Activated naive CD4-positive, alpha-beta T cell treated with anti-CD3 and anti-CD28 coated beads for 36 hours (primary cell): ENCODE measurements around the gene ANO9. TPM values are rescaled to one million over a fixed set of nuclear protein-coding genes. Genes with fewer than 3 reads are reported as not detected.
"Not testable (repeated sequence)": the region's sequence is repeated elsewhere in the genome, so short reads cannot be mapped to it uniquely, and the experiment has no call there.

Source experiments
- CTCF ChIA-PET: fragments of 350-600 bp; sonication (Branson Sonifier 250); formaldehyde crosslinking; loops from one replicate; lab custom pipeline; 2021; ENCODE audit warnings: antibody characterized with exemption; lab: Charles Lee
- DNase-seq: peaks from one replicate; pipeline ENCODE4 v3.0.0-alpha.2; 2020
- H3K27ac Mint-ChIP-seq: one replicate; pipeline ENCODE4 v1.8.0; 2021; ENCODE audit warnings: mild to moderate bottlenecking, mixed read lengths
- H3K27me3 Mint-ChIP-seq: one replicate; pipeline ENCODE4 v1.8.0; 2021; ENCODE audit warnings: low read depth, mixed read lengths
- H3K36me3 Mint-ChIP-seq: one replicate; pipeline ENCODE4 v1.8.0; 2021; ENCODE audit warnings: low read depth, mixed read lengths
- H3K4me1 Mint-ChIP-seq: one replicate; pipeline ENCODE4 v1.8.0; 2021; ENCODE audit warnings: low read depth, mixed read lengths
- H3K4me3 Mint-ChIP-seq: one replicate; pipeline ENCODE4 v1.8.0; 2021; ENCODE audit warnings: mild to moderate bottlenecking, moderate library complexity, mixed read lengths
- H3K9me3 Mint-ChIP-seq: one replicate; pipeline ENCODE4 v1.8.0; 2021; ENCODE audit warnings: mixed read lengths
- intact Hi-C: fragments of 100-400 bp; cut with micrococcal nuclease; formaldehyde crosslinking; loops from one replicate; pipeline ENCODE4 v1.15.1; 2023
- total RNA-seq, 2 experiments: library from RNA; stranded (reverse); gene quantifications; one replicate each; pipeline ENCODE4 v1.2.3, GENCODE V29; 2021

ANO9 gene
- total RNA-seq, 2 experiments from 2014 or later, result 28.9 to 31.0 TPM

- DNase-seq, result no peak
- no peaks in the 10 kb centered on the region for H3K9me3 Mint-ChIP-seq
- peaks cover 1% of the 10 kb centered on the region for H3K36me3 Mint-ChIP-seq
- peaks cover 2% of the 10 kb centered on the region for H3K4me1 Mint-ChIP-seq
- CTCF ChIA-PET, result interaction anchor here (0.9 to 2.4 kb wide), 5 partner anchors 9 to 111 kb away, joined by 3 to 21 read pairs (median 4); partner anchors contain the start of gene PTDSS2
- intact Hi-C loops, result loop anchor here (1.0 to 2.0 kb wide), 6 partner anchors 8 to 169 kb away; partner anchors contain the start of gene PHRF1
- no peak overlapping the region for H3K27ac Mint-ChIP-seq
- H3K27me3 Mint-ChIP-seq, result no peaks in the 10 kb centered on the region
- peak overlapping the region; percentile 36 for H3K4me3 Mint-ChIP-seq
Observed at GRCh38 chr11:407651-408123, 34.1 kb downstream of the ANO9 start.

- Mint-ChIP-seq H3K36me3 (peaks cover 1% of the 10 kb centered on the region), H3K27ac (no peak overlapping the region), H3K9me3 (no peaks in the 10 kb centered on the region), H3K4me1 (peaks cover 2% of the 10 kb centered on the region), H3K27me3 (no peaks in the 10 kb centered on the region), H3K4me3 (peak overlapping the region; percentile 58)
- intact Hi-C loops, result loop anchor here (1.0 to 2.0 kb wide), 6 partner anchors 8 to 169 kb away; partner anchors contain the start of gene PHRF1
- peak; percentile 91 for DNase-seq
- CTCF ChIA-PET, result interaction anchor here (0.7 to 2.4 kb wide), 6 partner anchors 10 to 112 kb away, joined by 3 to 21 read pairs (median 4); partner anchors contain the start of gene PTDSS2
Observed at GRCh38 chr11:406796-407650, 34.8 kb downstream of the ANO9 start.

- DNase-seq, result no peak
- H3K36me3 Mint-ChIP-seq, result peaks cover 1% of the 10 kb centered on the region
- CTCF ChIA-PET, result interaction anchor here (1.5 to 2.4 kb wide), 4 partner anchors 10 to 113 kb away, joined by 3 to 21 read pairs (median 6); partner anchors contain the start of gene PTDSS2
- no peaks in the 10 kb centered on the region for H3K27me3 Mint-ChIP-seq
- peak overlapping the region; percentile 58 for H3K4me3 Mint-ChIP-seq
- peaks cover 2% of the 10 kb centered on the region for H3K4me1 Mint-ChIP-seq
- H3K9me3 Mint-ChIP-seq, result no peaks in the 10 kb centered on the region
- intact Hi-C loops, result loop anchor here (2.0 kb wide), 1 partner anchor 137 kb away; no protein-coding TSS in a partner anchor
- no peak overlapping the region for H3K27ac Mint-ChIP-seq
Observed at GRCh38 chr11:405954-406795, 35.6 kb downstream of the ANO9 start.

- Mint-ChIP-seq H3K36me3 (peaks cover 1% of the 10 kb centered on the region), H3K9me3 (no peaks in the 10 kb centered on the region), H3K27me3 (no peaks in the 10 kb centered on the region), H3K27ac (no peak overlapping the region), H3K4me1 (peaks cover 2% of the 10 kb centered on the region), H3K4me3 (peak overlapping the region; percentile 52)
- CTCF ChIA-PET, result interaction anchor here (0.9 to 2.4 kb wide), 2 partner anchors 43 to 44 kb away, joined by 4 to 21 read pairs; partner anchors contain the start of gene PTDSS2
- intact Hi-C loops, result no loop called here
- no peak for DNase-seq
Observed at GRCh38 chr11:405323-405953, 36.4 kb downstream of the ANO9 start.

GRCh38 chr11:404551-405264, 37.1 kb downstream of the ANO9 start:
- DNase-seq, result no peak
- Mint-ChIP-seq H3K9me3 (no peaks in the 10 kb centered on the region), H3K4me1 (peaks cover 2% of the 10 kb centered on the region), H3K36me3 (peaks cover 1% of the 10 kb centered on the region), H3K4me3 (no peak overlapping the region), H3K27me3 (no peaks in the 10 kb centered on the region), H3K27ac (no peak overlapping the region)
- intact Hi-C loops, result no loop called here
- CTCF ChIA-PET, result interaction anchor here (0.9 kb wide), 1 partner anchor 44 kb away, joined by 4 read pairs; no protein-coding TSS in a partner anchor

GRCh38 chr11:403761-404431, 37.9 kb downstream of the ANO9 start:
- Mint-ChIP-seq H3K36me3 (peaks cover 1% of the 10 kb centered on the region), H3K27me3 (no peaks in the 10 kb centered on the region), H3K4me3 (no peak overlapping the region), H3K27ac (no peak overlapping the region), H3K4me1 (peaks cover 2% of the 10 kb centered on the region), H3K9me3 (peaks cover under 1% of the 10 kb centered on the region)
- CTCF ChIA-PET, result no interaction called here
- DNase-seq, result no peak
- intact Hi-C loops, result no loop called here

GRCh38 chr11:403021-403760, 38.6 kb downstream of the ANO9 start:
- H3K27me3 Mint-ChIP-seq, result no peaks in the 10 kb centered on the region
- no peak for DNase-seq
- CTCF ChIA-PET, result no interaction called here
- H3K4me1 Mint-ChIP-seq, result peaks cover 4% of the 10 kb centered on the region
- intact Hi-C loops, result no loop called here
- peaks cover 4% of the 10 kb centered on the region for H3K9me3 Mint-ChIP-seq
- H3K36me3 Mint-ChIP-seq, result peaks cover 1% of the 10 kb centered on the region
- no peak overlapping the region for H3K27ac Mint-ChIP-seq
- H3K4me3 Mint-ChIP-seq, result no peak overlapping the region

- H3K9me3 Mint-ChIP-seq, DNase-seq, H3K4me3 Mint-ChIP-seq, CTCF ChIA-PET, H3K36me3 Mint-ChIP-seq, H3K4me1 Mint-ChIP-seq, H3K27ac Mint-ChIP-seq, H3K27me3 Mint-ChIP-seq, intact Hi-C loops: not testable (repeated sequence)
Observed at GRCh38 chr11:401196-401595, 40.6 kb downstream of the ANO9 start.

- peaks cover under 1% of the 10 kb centered on the region for H3K36me3 Mint-ChIP-seq
- intact Hi-C loops, result no loop called here
- CTCF ChIA-PET, result no interaction called here
Observed at GRCh38 chr11:400241-400689, 41.5 kb downstream of the ANO9 start.

GRCh38 chr11:399731-400211, 42.0 kb downstream of the ANO9 start:
- no peaks in the 10 kb centered on the region for H3K36me3 Mint-ChIP-seq
- intact Hi-C loops, result no loop called here
- H3K9me3 Mint-ChIP-seq, result peaks cover 4% of the 10 kb centered on the region
- H3K4me3 Mint-ChIP-seq, result no peak overlapping the region
- no peaks in the 10 kb centered on the region for H3K27me3 Mint-ChIP-seq
- CTCF ChIA-PET, result no interaction called here
- DNase-seq, result no peak
- H3K4me1 Mint-ChIP-seq, result peaks cover 5% of the 10 kb centered on the region
- H3K27ac Mint-ChIP-seq, result no peak overlapping the region

More at GRCh38 chr11:400241-400689, 41.5 kb downstream of the ANO9 start:
- DNase-seq, result no peak
- Mint-ChIP-seq H3K4me1 (peaks cover 5% of the 10 kb centered on the region), H3K4me3 (no peak overlapping the region), H3K27me3 (no peaks in the 10 kb centered on the region), H3K27ac (no peak overlapping the region), H3K9me3 (peaks cover 4% of the 10 kb centered on the region)
